Mammary epithelial cell (primary cell): ENCODE data around the gene BICD1.

Experiments
- CTCF ChIP-seq, 2 donors: IDR thresholded peaks in 1 of 2; conservative IDR thresholded peaks in 1 of 2; 2 replicates each; pipeline ENCODE4 v1.5.1; 2011 to 2012; ENCODE audit warnings: inconsistent platforms in 2 of 2, low read length in 2 of 2, mild to moderate bottlenecking in 2 of 2, control low read depth in 1 of 2, low read depth in 1 of 2; ENCODE audit not compliant: insufficient read depth in 1 of 2; ENCODE audit errors: extremely low read depth in 1 of 2
- EZH2 ChIP-seq: IDR thresholded peaks from 2 replicates; pipeline ENCODE4 v1.6.1; 2012; ENCODE audit warnings: low read length, inconsistent platforms, borderline replicate concordance

DNA sequence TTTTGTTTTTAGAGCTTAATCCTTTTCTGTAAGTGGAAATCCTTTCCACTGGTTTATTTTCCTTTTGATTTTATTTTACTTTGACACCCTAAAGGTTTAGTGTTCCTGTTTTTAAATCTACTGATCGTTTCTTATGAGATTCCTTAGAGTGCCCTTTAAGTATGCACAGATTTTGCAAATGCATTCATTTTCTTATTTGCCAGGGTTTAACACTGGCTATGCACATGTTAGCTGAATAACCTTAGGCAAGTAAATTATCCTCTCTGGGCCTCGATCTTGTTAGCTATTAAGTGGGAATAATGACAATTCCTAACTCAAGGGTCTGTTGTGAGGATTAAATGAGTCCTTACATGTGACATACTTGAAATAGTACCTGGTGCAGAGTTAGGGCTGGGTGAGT lies 136.0 kb downstream of the BICD1 start:
- TF ChIP-seq CTCF (conservative IDR thresholded peaks at IDR 0.05 in 1 of 2, IDR thresholded peaks at IDR 0.05 in 1 of 2; ENCODE audit: extremely low read depth in 1 of 2, insufficient read depth in 1 of 2, low read depth in 1 of 2, low read length in 2 of 2) (no peak), EZH2 (no peak)
